HFFc6 (cell line): Measurements from ENCODE around the gene PARD3. TPM values are rescaled to one million over a fixed set of nuclear protein-coding genes. Genes with fewer than 3 reads are reported as not detected.

Source experiments
- DNase-seq: peaks from one replicate; pipeline ENCODE4 v3.0.0-alpha.2; 2018
- H3K27ac Mint-ChIP-seq: 2 replicates; pipeline ENCODE4 v1.8.0; 2020; ENCODE audit warnings: mild to moderate bottlenecking, mixed read lengths
- H3K27me3 Mint-ChIP-seq: 2 replicates; pipeline ENCODE4 v1.8.0; 2021; ENCODE audit warnings: mild to moderate bottlenecking, moderate library complexity, mixed read lengths; ENCODE audit not compliant: insufficient read depth
- H3K36me3 Mint-ChIP-seq: 2 replicates; pipeline ENCODE4 v1.8.0; 2021; ENCODE audit warnings: low read depth, mixed read lengths
- H3K4me1 Mint-ChIP-seq: 2 replicates; pipeline ENCODE4 v1.8.0; 2020; ENCODE audit warnings: low read depth, mixed read lengths
- H3K4me3 Mint-ChIP-seq: 2 replicates; pipeline ENCODE4 v1.8.0; 2020; ENCODE audit warnings: mild to moderate bottlenecking, moderate library complexity, mixed read lengths
- H3K9me3 Mint-ChIP-seq: 2 replicates; pipeline ENCODE4 v1.8.0; 2020; ENCODE audit warnings: mild to moderate bottlenecking, mixed read lengths
- total RNA-seq, 6 experiments: library from RNA; stranded (reverse); fragmentation: NEBNext Ultra II Directional; extraction: Animal tissue kit (Norgen Biotek cat#: 25700); gene quantifications; 2 replicates in 1 of 6; 3 replicates in 5 of 6; pipeline ENCODE4 v1.2.3, GENCODE V29; 2021
- TF ChIP-seq, protein P1 (sequence below): fragments of 200-600 bp; sonication (generic); IDR thresholded peaks from 2 replicates; pipeline ENCODE4 v1.5.0; 2021; ENCODE audit warnings: antibody characterized with exemption, mild to moderate bottlenecking

PARD3 gene
- total RNA-seq, 6 experiments from 2014 or later, result 19.9 to 24.3 (median 23.1) TPM

DNA sequence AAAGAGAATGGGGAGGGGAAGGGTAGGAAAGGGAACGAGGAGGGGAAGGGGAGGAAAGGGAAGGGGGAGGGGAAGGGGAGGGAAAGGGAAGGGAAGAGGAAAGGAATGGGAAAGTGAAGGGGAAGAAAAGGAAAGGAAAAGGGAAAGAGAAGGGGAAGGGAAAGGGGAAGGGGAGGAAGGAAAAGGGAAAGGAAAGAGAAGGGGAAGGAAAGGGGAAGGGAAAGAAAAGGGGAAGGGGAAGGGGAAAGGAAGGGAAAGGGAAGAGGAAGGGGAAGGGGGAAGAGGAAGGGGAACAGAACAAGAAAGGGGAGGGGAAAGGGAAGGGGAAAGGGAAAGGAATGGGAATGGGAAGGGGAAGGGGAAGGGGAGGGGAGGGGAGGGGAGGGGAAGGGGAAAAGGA, 352.1 kb downstream of the PARD3 start:
- no peak overlapping the region for H3K27ac Mint-ChIP-seq
- no peak overlapping the region for H3K4me3 Mint-ChIP-seq
- TF ChIP-seq, protein P1, sequence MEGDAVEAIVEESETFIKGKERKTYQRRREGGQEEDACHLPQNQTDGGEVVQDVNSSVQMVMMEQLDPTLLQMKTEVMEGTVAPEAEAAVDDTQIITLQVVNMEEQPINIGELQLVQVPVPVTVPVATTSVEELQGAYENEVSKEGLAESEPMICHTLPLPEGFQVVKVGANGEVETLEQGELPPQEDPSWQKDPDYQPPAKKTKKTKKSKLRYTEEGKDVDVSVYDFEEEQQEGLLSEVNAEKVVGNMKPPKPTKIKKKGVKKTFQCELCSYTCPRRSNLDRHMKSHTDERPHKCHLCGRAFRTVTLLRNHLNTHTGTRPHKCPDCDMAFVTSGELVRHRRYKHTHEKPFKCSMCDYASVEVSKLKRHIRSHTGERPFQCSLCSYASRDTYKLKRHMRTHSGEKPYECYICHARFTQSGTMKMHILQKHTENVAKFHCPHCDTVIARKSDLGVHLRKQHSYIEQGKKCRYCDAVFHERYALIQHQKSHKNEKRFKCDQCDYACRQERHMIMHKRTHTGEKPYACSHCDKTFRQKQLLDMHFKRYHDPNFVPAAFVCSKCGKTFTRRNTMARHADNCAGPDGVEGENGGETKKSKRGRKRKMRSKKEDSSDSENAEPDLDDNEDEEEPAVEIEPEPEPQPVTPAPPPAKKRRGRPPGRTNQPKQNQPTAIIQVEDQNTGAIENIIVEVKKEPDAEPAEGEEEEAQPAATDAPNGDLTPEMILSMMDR, result no peak
- H3K27me3 Mint-ChIP-seq, result peaks cover 2% of the 10 kb centered on the region; the same call in 1 of the 2 replicates
- no peak for DNase-seq
- H3K4me1 Mint-ChIP-seq, result no peaks in the 10 kb centered on the region
- no peaks in the 10 kb centered on the region for H3K36me3 Mint-ChIP-seq
- H3K9me3 Mint-ChIP-seq, result no peaks in the 10 kb centered on the region

DNA sequence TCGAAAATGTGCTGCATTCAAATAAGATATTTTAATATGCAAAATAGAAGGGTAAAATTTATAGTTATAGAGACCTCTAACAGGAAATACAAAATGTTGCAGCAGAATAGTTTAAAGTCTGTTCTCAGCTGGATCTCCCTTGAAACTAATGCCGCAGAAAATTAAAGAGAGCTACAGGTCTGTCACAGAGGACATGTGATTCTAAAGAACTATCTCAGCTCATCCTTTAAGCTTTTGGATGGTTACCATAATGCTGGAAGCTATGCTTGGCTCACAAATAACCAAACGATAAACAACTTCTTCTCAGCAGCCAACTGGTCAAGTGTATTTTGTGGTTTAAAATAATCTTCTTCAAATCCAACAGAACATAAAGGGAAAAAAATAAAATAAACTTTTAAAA, 353.0 kb downstream of the PARD3 start:
- H3K27me3 Mint-ChIP-seq, result peaks cover 2% of the 10 kb centered on the region; the same call in 1 of the 2 replicates
- DNase-seq, result no peak
- H3K27ac Mint-ChIP-seq, result no peak overlapping the region
- TF ChIP-seq, protein P1, result no peak
- H3K4me3 Mint-ChIP-seq, result no peak overlapping the region
- H3K9me3 Mint-ChIP-seq, result no peaks in the 10 kb centered on the region
- H3K4me1 Mint-ChIP-seq, result no peaks in the 10 kb centered on the region
- H3K36me3 Mint-ChIP-seq, result no peaks in the 10 kb centered on the region

DNA sequence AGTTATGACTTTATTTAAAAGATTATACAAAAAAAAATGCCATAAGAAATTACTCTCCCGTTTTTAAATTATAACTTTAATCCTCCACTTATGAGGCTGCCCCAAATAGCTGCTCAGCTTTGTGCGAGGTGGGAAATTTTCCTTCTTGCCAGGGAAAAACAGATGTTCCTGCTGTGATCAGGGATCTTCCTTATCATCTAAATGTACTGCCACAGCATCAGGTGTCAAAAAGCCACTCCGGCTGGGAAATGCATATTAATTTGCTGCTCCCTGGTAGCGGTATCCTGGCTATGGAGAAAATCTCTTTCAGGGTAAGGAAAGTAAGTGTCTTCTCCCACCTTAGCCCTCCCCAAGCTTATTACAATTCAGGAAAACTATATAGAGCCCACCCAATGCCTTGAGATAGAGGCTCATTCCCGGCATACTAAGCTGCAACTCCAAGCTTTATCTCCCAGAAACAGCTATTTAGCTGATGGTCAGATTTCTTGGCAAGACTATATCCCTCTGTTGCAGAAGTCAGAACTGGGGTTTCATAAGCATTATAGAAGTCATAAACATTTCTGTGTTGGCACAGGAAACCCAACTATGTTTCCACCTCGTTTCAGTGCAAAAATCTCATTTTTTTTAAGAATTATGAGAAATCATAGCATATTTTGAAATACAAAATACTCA, 360.4 kb downstream of the PARD3 start:
- Mint-ChIP-seq H3K4me1 (no peaks in the 10 kb centered on the region; the same call in 1 of the 2 replicates), H3K36me3 (no peaks in the 10 kb centered on the region), H3K27ac (no peak overlapping the region), H3K27me3 (no peaks in the 10 kb centered on the region), H3K9me3 (no peaks in the 10 kb centered on the region), H3K4me3 (no peak overlapping the region)
- DNase-seq, result no peak
- TF ChIP-seq, protein P1, result no peak

DNA sequence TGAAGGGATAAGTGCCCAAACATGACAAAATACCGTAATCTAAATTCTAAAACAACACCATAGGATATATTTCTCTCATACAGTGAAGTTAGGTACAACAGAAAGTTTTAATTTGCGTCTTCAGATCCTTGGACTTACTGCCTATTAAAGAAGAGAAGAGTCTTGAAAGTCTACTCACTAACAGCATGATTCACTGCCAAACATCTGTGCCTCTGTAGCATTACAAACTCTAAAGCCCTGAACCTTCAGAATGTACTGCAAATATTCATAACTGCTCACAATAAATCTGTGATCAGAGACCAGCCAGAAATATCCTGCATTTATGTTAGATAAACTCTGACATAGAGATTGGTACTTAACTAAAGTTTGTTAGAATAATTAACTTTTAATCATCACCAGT, 365.3 kb downstream of the PARD3 start:
- Mint-ChIP-seq H3K27me3 (no peaks in the 10 kb centered on the region), H3K27ac (no peak overlapping the region), H3K4me1 (peaks cover 3% of the 10 kb centered on the region; the same call in 1 of the 2 replicates), H3K9me3 (no peaks in the 10 kb centered on the region), H3K36me3 (no peaks in the 10 kb centered on the region), H3K4me3 (no peak overlapping the region)
- DNase-seq, result no peak
- TF ChIP-seq, protein P1, result no peak

DNA sequence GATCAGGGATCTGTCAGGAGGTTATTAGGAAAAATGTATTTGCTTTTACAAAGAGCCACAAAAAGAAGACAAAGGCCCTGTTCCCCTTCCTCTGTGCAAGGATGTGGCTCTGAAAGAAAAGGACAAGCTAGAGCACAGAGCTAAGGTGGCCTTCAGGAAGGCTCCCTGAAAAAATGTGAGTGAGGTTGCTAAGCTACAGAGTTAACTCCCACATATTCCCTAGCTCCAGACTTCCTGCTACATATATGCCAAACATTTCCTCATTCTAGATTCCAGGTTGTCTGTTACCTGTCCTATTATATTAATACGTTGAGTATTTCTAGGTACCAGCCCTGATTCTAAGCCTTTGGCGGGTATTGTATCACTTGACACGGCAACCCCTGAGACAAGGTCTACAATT, 369.0 kb downstream of the PARD3 start:
- H3K27ac Mint-ChIP-seq, result no peak overlapping the region
- TF ChIP-seq, protein P1, result no peak
- no peak for DNase-seq
- H3K4me3 Mint-ChIP-seq, result no peak overlapping the region
- H3K4me1 Mint-ChIP-seq, result peaks cover 11% of the 10 kb centered on the region; the same call in 1 of the 2 replicates
- no peaks in the 10 kb centered on the region for H3K36me3 Mint-ChIP-seq
- no peaks in the 10 kb centered on the region for H3K27me3 Mint-ChIP-seq
- H3K9me3 Mint-ChIP-seq, result no peaks in the 10 kb centered on the region
